ENCODE measurements around the gene HNMT.

Gene HNMT

GRCh38 chr2:138028538-138028937, 64.3 kb downstream of the HNMT start:
- Histone ChIP-seq H3K9ac (ENCODE audit: low read length) (no peak overlapping the region), H3K27ac (ENCODE audit: low read depth, low read length) (no peak overlapping the region), H3K4me2 (ENCODE audit: low read depth, low read length, poor library complexity, severe bottlenecking) (no peak overlapping the region), H3F3A (ENCODE audit: insufficient read depth) (no peaks in the 10 kb centered on the region), H3K79me2 (ENCODE audit: insufficient read depth, low read length) (no peaks in the 10 kb centered on the region), H3K27me3 (ENCODE audit: low read length) (no peaks in the 10 kb centered on the region), H4K20me1 (ENCODE audit: low read depth, low read length) (no peaks in the 10 kb centered on the region), H3K9me2 (replicated peaks; ENCODE audit: insufficient read depth, low read length) (no peaks in the 10 kb centered on the region), H3K36me3 (ENCODE audit: low read length) (no peaks in the 10 kb centered on the region), H3K9me3 (ENCODE audit: insufficient read depth, low read length) (no peaks in the 10 kb centered on the region), H2AFZ (ENCODE audit: low read depth, low read length, severe bottlenecking) (no peak overlapping the region), H3K4me3 (ENCODE audit: insufficient read depth, low read length, poor library complexity, severe bottlenecking) (no peak overlapping the region)
- no peak for TF ChIP-seq EZH2phosphoT487 (conservative IDR thresholded peaks at IDR 0.05; ENCODE audit: low read length)
- TF ChIP-seq CTCF (IDR thresholded peaks at IDR 0.05; ENCODE audit: insufficient read depth, low read length, poor library complexity, severe bottlenecking), result no peak

- Histone ChIP-seq H2AFZ (ENCODE audit: low read depth, low read length, severe bottlenecking) (no peak overlapping the region), H3K9me3 (ENCODE audit: insufficient read depth, low read length) (no peaks in the 10 kb centered on the region), H3K9me2 (replicated peaks; ENCODE audit: insufficient read depth, low read length) (no peaks in the 10 kb centered on the region), H4K20me1 (ENCODE audit: low read depth, low read length) (no peaks in the 10 kb centered on the region), H3K4me3 (ENCODE audit: insufficient read depth, low read length, poor library complexity, severe bottlenecking) (no peak overlapping the region), H3K27ac (ENCODE audit: low read depth, low read length) (no peak overlapping the region), H3K36me3 (ENCODE audit: low read length) (no peaks in the 10 kb centered on the region), H3K79me2 (ENCODE audit: insufficient read depth, low read length) (no peaks in the 10 kb centered on the region), H3K4me2 (ENCODE audit: low read depth, low read length, poor library complexity, severe bottlenecking) (no peak overlapping the region), H3K9ac (ENCODE audit: low read length) (no peak overlapping the region), H3F3A (ENCODE audit: insufficient read depth) (no peaks in the 10 kb centered on the region), H3K27me3 (ENCODE audit: low read length) (no peaks in the 10 kb centered on the region)
- TF ChIP-seq CTCF (IDR thresholded peaks at IDR 0.05; ENCODE audit: insufficient read depth, low read length, poor library complexity, severe bottlenecking), result no peak
Observed at GRCh38 chr2:138029276-138029675, 65.0 kb downstream of the HNMT start.

- H3K79me2 ChIP-seq (ENCODE audit: insufficient read depth, low read length), result no peaks in the 10 kb centered on the region
- no peaks in the 10 kb centered on the region for H3K36me3 ChIP-seq (ENCODE audit: low read length)
- H4K20me1 ChIP-seq (ENCODE audit: low read depth, low read length), result no peaks in the 10 kb centered on the region
- no peak overlapping the region for H3K4me2 ChIP-seq (ENCODE audit: low read depth, low read length, poor library complexity, severe bottlenecking)
- H3K9me3 ChIP-seq (ENCODE audit: insufficient read depth, low read length), result no peaks in the 10 kb centered on the region
- H3K4me3 ChIP-seq (ENCODE audit: insufficient read depth, low read length, poor library complexity, severe bottlenecking), result no peak overlapping the region
- no peaks in the 10 kb centered on the region for H3K9me2 ChIP-seq (replicated peaks; ENCODE audit: insufficient read depth, low read length)
- H3F3A ChIP-seq (ENCODE audit: insufficient read depth), result no peaks in the 10 kb centered on the region
- no peak overlapping the region for H2AFZ ChIP-seq (ENCODE audit: low read depth, low read length, severe bottlenecking)
- TF ChIP-seq EZH2phosphoT487 (conservative IDR thresholded peaks at IDR 0.05; ENCODE audit: low read length), result no peak
- H3K27me3 ChIP-seq (ENCODE audit: low read length), result no peaks in the 10 kb centered on the region
- H3K9ac ChIP-seq (ENCODE audit: low read length), result no peak overlapping the region
- no peak overlapping the region for H3K27ac ChIP-seq (ENCODE audit: low read depth, low read length)
Observed at GRCh38 chr2:138030459-138030858, 66.2 kb downstream of the HNMT start.

GRCh38 chr2:138032334-138032733, 68.1 kb downstream of the HNMT start:
- Histone ChIP-seq H3K4me3 (ENCODE audit: insufficient read depth, low read length, poor library complexity, severe bottlenecking) (no peak overlapping the region), H2AFZ (ENCODE audit: low read depth, low read length, severe bottlenecking) (no peak overlapping the region), H4K20me1 (ENCODE audit: low read depth, low read length) (no peaks in the 10 kb centered on the region), H3K4me2 (ENCODE audit: low read depth, low read length, poor library complexity, severe bottlenecking) (no peak overlapping the region), H3F3A (ENCODE audit: insufficient read depth) (no peaks in the 10 kb centered on the region), H3K27ac (ENCODE audit: low read depth, low read length) (no peak overlapping the region), H3K9me2 (replicated peaks; ENCODE audit: insufficient read depth, low read length) (no peaks in the 10 kb centered on the region), H3K79me2 (ENCODE audit: insufficient read depth, low read length) (no peaks in the 10 kb centered on the region), H3K9ac (ENCODE audit: low read length) (no peak overlapping the region), H3K36me3 (ENCODE audit: low read length) (no peaks in the 10 kb centered on the region), H3K9me3 (ENCODE audit: insufficient read depth, low read length) (no peaks in the 10 kb centered on the region), H3K27me3 (ENCODE audit: low read length) (no peaks in the 10 kb centered on the region)
- TF ChIP-seq CTCF (IDR thresholded peaks at IDR 0.05; ENCODE audit: insufficient read depth, low read length, poor library complexity, severe bottlenecking) (no peak), EZH2phosphoT487 (conservative IDR thresholded peaks at IDR 0.05; ENCODE audit: low read length) (no peak)
